Renal pelvis (tissue), 12 donors: ENCODE results near the gene SLC22A3. TPM values are rescaled to one million over a fixed set of nuclear protein-coding genes. Genes with fewer than 3 reads are reported as not detected.
A peak's percentile ranks its signal among the peaks of the same experiment; 100 is the strongest.
"Not testable (repeated sequence)": the region's sequence is repeated elsewhere in the genome, so short reads cannot be mapped to it uniquely, and the experiment has no call there.

Source experiments
- DNase-seq: peaks from one replicate; pipeline ENCODE4 v3.0.0-alpha.2; 2013
- long read RNA-seq, 16 experiments: transcript quantifications; one replicate each; lab custom pipeline, GENCODE V29; 2026
- polyA plus RNA-seq, 3 donors: library from polyadenylated mRNA; unstranded; fragments of 120-200 nt; gene quantifications; one replicate each; pipeline ENCODE4 v1.2.1, GENCODE V29; 2013; ENCODE audit not compliant: insufficient read length in 3 of 3

SLC22A3 gene, protein sequence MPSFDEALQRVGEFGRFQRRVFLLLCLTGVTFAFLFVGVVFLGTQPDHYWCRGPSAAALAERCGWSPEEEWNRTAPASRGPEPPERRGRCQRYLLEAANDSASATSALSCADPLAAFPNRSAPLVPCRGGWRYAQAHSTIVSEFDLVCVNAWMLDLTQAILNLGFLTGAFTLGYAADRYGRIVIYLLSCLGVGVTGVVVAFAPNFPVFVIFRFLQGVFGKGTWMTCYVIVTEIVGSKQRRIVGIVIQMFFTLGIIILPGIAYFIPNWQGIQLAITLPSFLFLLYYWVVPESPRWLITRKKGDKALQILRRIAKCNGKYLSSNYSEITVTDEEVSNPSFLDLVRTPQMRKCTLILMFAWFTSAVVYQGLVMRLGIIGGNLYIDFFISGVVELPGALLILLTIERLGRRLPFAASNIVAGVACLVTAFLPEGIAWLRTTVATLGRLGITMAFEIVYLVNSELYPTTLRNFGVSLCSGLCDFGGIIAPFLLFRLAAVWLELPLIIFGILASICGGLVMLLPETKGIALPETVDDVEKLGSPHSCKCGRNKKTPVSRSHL
- 1 to 10 TPM; 3.9 to 7.2 (median 6.9) TPM for polyA plus RNA-seq
- long read RNA-seq, donor 1: 0 reads
- long read RNA-seq, donor 2: 0 reads
- long read RNA-seq, donor 3, partial matches to known transcripts: 0 of 1 reads
- long read RNA-seq, donor 3, other reads (novel, unspliced or antisense): 0 of 1 reads
- long read RNA-seq, donor 4: 0 reads
- long read RNA-seq, donor 5, partial matches to known transcripts: 0 of 1 reads
- long read RNA-seq, donor 5, other reads (novel, unspliced or antisense): 0 of 1 reads
- long read RNA-seq, donor 6, partial matches to known transcripts: 0 of 1 reads
- long read RNA-seq, donor 6, other reads (novel, unspliced or antisense): 0 of 1 reads
- long read RNA-seq, donor 7, partial matches to known transcripts: 0 of 1 reads
- long read RNA-seq, donor 7, other reads (novel, unspliced or antisense): 0 of 1 reads
- long read RNA-seq, donor 8, partial matches to known transcripts: 0 of 1 reads
- long read RNA-seq, donor 8, other reads (novel, unspliced or antisense): 0 of 1 reads
- long read RNA-seq, donor 9, partial matches to known transcripts: 0 of 2 reads
- long read RNA-seq, donor 9, other reads (novel, unspliced or antisense): 0 of 2 reads
- long read RNA-seq, donor 10, partial matches to known transcripts: 5 of 5 reads
- long read RNA-seq, donor 10, other reads (novel, unspliced or antisense): 0 of 5 reads
- long read RNA-seq, donor 11: 0 reads
- long read RNA-seq, donor 12: 0 reads
- long read RNA-seq, donor 13: 0 reads
- long read RNA-seq, donor 14, partial matches to known transcripts: 0 of 1 reads
- long read RNA-seq, donor 14, other reads (novel, unspliced or antisense): 0 of 1 reads
- long read RNA-seq, donor 15: 0 reads
- long read RNA-seq, donor 16, partial matches to known transcripts: 0 of 1 reads
- long read RNA-seq, donor 16, other reads (novel, unspliced or antisense): 0 of 1 reads

DNA sequence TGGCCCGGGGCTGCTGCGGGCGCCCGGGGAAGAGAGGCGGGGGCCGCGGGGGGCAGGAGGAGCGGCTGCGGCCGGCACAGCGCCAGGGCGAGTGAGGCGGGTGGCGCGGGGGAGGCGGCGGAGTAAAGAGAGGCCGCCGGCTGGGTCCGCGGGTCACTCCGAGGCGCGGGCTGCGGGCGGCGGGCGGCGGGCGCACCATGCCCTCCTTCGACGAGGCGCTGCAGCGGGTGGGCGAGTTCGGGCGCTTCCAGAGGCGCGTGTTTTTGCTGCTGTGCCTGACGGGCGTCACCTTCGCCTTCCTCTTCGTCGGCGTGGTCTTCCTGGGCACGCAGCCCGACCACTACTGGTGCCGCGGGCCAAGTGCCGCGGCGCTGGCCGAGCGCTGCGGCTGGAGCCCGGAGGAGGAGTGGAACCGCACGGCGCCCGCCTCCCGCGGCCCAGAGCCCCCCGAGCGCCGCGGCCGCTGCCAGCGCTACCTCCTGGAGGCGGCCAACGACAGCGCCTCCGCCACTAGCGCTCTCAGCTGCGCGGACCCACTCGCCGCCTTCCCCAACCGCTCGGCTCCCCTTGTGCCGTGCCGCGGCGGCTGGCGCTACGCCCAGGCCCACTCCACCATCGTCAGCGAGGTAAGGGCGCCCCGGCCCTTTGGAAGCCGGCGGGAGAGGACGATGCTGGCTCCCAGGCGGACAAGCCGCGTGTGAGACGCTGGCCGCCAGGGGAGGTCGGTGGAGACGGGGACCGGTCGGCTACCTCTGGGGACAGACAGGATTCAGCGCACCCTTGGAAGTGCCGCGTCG lies at the start of gene SLC22A3:
Gene SLC22A3, plus strand, starts transcription at position 156 of the 797 bp plus-strand sequence. Its CDS starts 42 bp downstream, at position 198.
- peak; percentile 21 for DNase-seq

DNA sequence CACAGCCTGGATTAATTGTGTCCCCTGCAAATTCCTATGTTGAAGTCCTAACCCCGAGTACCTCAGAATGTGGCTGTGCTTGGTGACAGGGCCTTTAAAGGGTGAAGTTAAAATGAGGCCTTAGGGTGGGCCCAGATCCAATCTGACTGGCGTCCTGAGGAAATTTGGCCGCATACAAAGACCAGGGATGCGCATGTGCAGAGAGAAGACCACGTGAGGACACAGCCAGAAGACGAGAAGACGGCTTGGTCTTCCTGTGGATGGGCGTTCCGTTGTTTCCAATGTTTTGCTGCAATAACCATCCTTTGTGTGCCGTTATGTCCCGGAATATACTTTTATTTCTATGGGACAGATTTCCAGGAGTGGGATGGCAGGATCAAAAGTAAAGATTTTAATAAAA lies 48.6 kb upstream of the SLC22A3 start:
- no peak for DNase-seq

DNA sequence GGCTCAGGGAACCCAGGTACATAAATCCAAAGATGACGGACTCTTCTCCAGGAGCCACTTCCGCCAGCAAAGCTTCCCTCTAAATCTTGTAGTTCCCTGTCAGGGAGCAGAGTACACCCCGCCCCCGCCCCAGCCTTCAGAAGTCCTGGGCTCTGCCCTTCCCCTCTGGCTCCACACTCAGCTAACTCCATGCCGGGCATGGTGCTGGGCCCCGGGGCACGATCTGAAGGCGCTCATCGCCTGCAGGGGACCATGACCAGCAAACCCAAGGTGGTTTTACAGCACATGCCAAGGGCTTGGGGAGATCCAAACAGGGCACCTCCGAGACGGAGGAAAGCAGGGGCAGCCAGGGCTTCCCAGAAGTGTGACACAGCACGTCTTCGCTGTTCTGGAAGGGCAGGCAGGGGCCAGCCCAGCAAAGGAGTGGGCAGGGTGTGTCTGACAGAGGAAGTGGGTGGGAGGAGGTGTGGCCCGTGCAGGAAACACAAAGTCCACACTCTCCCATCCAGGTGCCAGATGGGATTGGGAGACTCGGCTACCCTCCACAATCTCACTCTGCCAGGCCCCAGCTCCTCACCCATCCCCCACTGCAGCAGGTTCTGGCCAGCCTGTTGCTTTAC lies 48.0 kb upstream of the SLC22A3 start:
- DNase-seq: peak; percentile 4

DNA sequence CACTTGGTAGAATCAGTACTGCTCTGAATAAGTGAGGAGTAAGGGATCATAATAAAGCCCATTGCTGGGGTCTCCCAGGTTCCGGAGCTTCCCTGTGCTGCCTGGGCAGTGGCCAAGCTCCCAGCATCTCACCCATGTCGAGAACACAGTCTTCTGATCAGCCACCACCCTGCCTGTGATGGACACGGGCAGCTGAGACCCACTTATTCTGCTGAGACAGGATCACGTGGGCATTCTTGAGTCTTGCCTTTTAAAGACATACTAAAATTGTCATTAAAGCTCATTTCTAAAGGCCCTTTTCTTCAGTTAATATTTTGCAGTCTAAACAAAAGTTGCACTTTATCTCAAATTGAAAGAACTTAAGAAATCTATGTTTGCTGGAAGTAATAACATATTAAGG lies 46.8 kb upstream of the SLC22A3 start:
- DNase-seq: no peak

DNA sequence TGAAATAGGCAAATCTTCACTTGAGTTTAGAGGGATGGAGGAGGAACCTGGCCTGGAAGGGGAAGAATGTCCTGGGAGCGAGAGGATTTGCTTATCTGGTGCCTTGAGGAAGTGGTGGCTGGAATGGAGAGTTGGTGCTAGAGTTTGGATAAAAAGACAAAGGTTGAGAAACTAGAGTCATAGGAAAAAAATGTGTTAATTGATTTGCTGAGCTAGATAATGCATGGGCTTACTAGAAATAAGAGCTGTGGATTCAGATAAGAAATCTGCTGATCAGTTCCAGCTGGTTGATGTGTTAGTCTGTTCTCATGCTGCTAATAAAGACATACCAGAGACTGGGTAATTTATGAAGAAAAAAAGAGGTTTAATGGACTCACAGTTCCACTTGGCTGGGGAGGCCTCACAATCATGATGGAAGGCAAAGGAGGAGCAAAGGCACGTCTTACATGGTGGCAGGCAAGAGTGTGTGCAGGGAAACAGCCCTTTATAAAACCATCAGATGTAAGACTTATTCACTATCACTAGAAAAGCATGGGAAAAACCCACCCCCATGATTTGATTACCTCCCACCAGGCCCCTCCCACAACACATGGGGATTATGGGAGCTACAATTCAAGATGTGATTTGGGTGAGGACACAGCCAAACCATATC lies 45.6 kb upstream of the SLC22A3 start:
- not testable (repeated sequence) for DNase-seq

DNA sequence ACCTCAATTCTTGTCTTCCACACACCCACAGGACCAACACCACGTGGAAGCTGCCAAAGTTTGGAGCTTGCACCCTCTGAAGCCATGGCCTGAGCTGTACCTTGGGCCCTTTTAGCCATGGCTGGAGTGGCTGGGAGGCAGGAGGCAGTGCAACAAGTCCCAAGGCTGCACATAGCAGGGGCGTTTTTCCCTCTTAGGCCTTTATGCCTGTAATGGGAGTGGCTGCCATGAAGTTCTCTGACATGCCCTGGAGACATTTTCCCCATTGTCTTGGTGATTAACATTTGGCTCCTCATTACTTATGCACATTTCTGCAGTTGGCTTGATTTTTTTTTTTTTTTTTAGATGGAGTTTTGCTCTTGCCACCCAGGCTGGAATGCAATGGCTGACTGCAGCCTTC lies 44.4 kb upstream of the SLC22A3 start:
- DNase-seq: no peak

DNA sequence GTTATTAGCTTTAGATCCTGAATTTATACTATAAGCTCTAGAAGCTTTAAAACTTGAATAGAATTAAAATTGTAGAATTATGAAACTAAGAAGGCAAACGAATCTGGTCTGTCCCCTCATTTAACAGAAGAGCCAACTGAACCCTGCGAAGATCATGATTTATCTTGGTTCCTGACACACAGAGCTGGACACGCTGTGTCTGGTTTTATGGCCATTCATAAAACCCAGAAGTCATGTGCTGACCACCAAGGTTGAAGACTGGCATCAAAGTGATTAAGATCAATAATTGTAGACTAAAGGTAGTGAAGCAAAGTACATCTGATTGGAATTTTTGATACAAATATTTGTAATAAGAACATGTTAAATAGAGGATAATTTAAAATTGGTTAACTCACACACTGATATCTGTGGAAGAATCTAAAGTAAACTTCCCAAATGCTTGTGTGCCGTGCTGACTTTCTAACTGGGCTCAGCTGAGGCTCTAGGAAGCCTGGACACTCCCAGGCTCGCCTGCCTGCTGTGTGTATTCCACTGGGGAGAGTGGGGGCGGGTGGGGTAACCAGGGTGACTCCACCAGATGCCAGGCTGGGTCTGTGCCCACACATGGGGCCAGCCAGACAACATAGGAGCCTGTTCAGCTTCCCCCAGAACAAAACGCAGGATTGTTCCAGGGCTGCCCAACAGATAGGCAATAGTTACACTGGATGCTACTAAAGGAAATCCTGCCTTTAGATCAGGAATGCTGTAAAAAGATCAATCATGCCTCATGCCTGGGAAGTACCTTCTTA lies 42.1 kb upstream of the SLC22A3 start:
- DNase-seq: no peak

DNA sequence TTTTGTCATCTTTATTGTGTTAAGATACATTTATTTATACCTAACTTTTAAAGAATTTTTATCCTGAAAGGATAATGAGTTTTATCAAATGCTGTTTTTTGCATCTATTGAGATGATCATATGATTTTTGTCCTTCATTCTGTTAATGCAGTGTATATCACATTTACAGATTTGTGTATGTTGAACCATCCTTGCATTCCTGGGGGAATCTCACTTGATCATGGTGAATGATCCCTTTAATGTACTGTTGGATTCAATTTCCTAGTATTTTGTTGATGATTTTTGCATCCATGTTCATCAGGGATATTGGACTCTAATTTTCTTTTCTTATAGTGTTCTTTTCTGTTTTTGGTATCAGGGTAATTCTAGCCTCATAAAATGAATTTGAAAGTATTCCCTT lies 38.5 kb upstream of the SLC22A3 start:
- no peak for DNase-seq

DNA sequence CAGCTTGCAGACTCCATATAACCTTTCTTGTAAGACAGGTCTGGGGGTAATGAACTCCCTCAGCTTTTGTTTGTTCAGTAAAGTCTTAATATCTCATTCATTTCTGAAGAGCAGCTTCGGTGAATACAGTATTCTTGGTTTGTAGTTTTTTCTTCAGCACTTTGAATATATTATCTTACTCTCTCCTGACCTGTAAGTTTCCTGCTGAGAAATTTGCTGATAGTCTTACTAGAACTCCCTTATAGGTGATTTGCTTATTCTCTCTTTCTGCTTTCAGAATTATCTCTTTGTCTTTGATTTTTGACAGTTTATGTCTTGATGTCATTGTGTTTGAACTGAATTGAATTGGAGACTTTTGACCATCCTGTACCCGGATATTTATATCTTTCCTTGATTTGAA lies 35.3 kb upstream of the SLC22A3 start:
- no peak for DNase-seq

DNA sequence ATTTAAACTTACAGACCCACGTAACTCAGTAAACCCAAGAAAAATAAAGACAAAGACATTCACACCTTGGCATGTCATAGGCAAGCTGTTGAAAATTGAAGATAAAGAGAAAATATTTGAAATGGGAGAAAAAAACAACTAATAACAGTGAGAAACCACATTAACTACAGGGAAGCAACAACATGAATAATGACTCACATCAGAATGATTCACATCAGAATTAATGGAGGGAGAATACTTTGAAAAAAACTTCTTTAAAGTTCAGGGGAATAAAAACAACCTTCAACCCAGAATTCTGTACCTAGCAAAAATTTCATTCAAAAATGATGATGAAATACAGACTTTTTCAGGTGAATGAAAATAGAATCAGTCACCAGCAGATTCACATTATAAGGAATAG lies 32.9 kb upstream of the SLC22A3 start:
- no peak for DNase-seq

DNA sequence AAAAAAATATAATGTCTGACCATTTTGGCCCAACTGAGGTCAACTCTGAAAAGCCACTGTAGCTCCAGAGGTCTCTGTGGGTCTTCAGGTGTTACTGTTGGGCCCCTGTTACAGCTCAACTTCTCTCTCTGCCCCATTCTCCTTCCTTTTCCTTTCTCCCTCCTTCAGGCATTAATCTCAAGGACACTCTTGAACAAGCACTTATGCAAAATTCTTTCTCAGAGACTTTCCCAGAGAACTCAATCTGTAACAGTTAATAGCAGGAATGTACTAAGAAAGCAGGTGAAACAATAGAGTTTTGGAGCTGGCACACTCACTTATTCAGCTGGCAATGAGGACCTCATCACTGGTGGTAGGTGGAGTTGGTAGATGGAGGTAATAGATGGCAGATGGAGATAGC lies 31.9 kb upstream of the SLC22A3 start:
- no peak for DNase-seq

DNA sequence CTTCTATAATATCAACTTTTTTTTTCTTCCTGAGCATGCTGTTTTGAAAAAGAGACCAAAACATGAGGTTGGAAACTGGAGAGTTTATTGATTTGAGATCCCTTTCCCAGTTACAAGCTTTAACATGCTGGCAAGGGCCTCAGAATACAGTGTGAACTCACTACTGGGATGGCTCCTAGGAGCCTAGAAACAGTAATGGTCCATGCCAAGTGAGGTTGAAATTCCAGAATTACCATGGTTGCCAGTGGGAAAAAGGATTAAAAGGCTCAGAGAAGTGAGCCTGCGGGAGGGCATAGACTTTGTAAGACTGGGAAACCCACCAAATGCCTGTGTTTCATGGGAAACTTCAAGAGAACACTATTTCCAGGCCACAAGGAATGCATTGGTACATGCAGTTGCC lies 28.9 kb upstream of the SLC22A3 start:
- DNase-seq: no peak

DNA sequence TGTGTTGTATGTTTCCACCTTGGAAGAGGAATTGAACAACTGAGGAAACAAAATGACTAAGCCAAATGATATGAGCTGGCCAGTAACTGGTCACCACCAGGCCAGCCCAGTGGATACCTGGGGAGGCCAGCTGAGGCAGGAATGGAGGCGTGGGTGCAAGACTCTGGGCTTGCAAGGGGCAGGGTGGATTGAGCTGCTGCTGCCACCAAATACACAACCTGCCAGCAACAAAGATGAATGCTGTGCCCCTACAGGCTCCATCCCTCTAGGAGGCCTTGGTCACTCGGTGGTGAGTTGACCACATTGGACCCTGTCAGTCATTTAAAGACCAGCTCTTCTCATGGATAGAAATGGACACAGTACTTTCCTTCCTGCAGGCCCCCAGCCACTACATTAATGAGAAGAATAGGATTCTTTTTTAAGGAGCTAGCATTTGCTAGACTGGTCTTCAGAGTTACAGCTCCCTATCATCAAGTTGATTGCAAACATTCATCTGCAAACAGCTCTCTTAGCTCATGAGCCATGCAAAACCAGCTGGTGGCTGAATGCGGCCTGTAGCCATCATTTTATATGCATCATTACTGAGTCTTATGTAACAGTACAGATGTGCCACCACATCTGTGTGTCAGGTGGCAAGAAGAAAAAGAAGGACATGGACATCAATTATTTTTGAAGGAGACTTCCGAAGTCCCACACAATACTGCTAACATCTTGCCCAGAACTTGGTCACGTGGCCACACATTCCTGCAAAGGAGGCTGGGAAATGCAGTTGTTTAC lies 26.3 kb upstream of the SLC22A3 start:
- DNase-seq: no peak

DNA sequence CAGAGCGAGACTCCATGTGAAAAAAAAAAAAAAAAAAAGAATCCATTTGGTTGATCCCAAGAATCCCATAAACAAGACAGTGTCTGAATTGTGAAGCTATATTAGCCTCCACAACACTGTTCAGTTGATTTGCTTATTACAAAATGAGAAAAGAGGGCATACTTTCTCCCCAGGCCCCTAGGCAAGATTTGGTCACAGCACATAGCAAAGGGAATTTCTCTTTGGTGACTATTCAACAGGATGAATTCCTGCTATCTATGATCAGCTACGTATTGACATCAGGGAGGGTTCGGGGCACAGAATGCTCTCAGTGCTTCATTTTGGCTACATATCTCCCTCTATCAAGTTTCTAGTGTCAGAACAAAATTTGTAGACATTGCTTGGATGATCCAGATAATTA lies 20.2 kb upstream of the SLC22A3 start:
- DNase-seq: no peak

DNA sequence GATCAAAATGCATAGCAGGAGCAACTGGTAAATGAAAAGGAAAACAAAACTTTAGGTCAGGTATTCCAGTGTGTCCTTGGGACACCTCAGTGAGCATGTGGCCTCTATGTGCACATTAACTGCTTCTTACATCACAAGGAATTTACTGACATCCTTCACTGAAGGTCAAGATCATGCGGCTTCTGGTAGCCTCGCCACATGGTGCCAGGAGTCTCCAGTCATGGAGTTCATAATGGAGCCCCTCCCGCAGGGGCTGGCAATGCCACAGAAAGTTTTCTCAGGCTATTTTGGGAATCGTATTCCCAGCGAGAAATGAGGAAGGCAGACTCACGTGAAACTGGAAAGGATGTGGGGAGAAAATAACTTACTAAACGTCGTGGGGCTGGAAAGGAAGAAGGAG lies 19.7 kb upstream of the SLC22A3 start:
- no peak for DNase-seq

DNA sequence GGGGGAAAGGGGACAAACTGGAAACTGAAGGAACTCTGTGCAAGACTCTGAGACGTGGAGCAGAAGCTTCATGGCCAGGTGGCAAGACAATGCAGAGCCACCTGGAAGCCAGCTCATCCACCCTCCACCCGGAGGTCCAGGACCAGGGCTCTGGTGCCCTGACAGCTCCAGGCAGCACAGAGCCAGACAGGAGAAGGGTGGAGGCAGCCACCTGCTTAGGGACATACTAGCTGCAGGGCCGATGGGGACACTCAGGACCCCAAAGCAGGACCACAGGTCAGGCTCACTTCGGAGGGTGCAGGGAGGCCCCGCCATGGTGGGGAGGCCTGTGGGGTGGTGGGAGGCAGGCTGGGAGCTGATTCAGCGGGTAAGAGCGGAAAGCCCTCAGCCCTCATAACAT lies 19.0 kb upstream of the SLC22A3 start:
- DNase-seq: no peak

DNA sequence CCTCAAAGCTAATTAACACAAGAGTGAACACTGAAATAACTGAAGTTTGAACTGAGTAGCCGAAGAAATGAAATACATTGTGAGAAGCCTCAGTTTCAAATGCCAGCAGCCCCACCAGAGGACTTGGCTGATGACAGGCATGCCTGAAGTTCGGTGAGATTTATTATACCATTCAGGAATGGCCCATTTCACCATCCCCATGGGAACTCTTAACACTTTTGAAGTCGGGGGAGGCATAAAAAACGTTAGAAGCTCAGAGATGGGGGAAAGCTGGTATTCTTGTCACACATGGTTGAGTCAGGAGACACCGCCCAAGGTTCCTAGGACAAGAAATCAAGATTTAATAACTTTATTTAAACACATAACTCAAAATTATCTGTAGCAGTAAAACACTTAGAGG lies 17.6 kb upstream of the SLC22A3 start:
- no peak for DNase-seq

DNA sequence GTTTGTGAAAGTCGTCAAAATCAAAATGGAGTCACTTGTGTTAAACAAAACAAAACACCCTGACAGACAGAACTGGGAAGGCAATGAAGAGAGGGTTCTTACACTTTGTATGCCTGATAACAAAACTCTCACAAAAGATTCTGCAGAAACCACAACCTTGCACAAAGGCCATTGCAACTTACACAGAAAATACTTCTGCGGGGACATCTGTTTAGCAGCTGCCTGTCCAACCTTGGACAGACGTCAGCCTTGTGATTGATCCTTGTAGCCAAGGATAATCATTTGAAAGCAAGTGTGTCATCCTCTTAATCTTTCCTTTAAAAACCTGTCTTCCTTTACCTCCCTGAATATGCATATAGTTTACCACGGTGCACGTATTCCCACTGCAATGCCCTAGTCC lies 17.0 kb upstream of the SLC22A3 start:
- DNase-seq: no peak
